GM12891 (cell line): ENCODE data around the gene CTTN.

Source experiments
- POLR2A ChIP-seq: IDR thresholded peaks from 2 replicates; pipeline ENCODE4 v1.6.1; 2011; ENCODE audit warnings: low read depth, low read length, control low read depth
- POLR2AphosphoS5 ChIP-seq: IDR thresholded peaks from 2 replicates; pipeline ENCODE4 v1.6.1; 2011; ENCODE audit warnings: low read depth, low read length, control low read depth

DNA sequence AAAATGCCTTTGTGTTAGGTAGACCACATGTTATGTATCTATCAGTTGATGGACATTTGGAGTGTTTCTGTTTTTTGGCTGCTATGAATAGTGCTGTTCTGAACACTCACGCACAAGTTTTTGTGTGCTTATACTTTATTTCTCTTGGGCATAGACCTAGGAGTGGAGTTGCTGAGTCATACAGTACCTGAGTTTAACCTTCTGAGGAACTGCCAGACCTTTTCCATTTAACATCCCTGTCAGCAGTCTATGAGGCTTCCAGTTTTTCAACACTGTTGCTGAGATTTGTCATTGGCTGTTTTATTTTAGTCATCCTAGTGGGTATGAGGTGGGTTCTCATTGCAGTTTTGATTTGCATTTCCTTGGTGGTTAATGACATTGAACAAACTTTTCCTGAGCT, 4.4 kb downstream of the CTTN start:
- TF ChIP-seq POLR2AphosphoS5 (no peak), POLR2A (no peak)
